ENCODE measurements around the gene CPNE9. TPM values are rescaled to one million over a fixed set of nuclear protein-coding genes. Genes with fewer than 3 reads are reported as not detected.

The CPNE9 gene
- total RNA-seq, 1 donor from 2014 or later, result not detected

GRCh38 chr3:9669720-9670432, 33.8 kb upstream of the CPNE9 start:
- Histone ChIP-seq H3K79me2 (ENCODE audit: low read depth) (no peaks in the 10 kb centered on the region), H3K27me3 (no peaks in the 10 kb centered on the region), H3F3A (ENCODE audit: low read depth) (no peaks in the 10 kb centered on the region), H3K9me3 (ENCODE audit: low read depth) (no peaks in the 10 kb centered on the region), H3K4me3 (no peak overlapping the region), H3K36me3 (no peaks in the 10 kb centered on the region), H3K4me2 (no peak overlapping the region), H3K9ac (no peak overlapping the region), H3K4me1 (no peaks in the 10 kb centered on the region), H4K20me1 (ENCODE audit: low read depth) (no peaks in the 10 kb centered on the region), H2AFZ (replicated peaks) (no peak overlapping the region), H3K27ac (no peak overlapping the region)
- H3K36me3 Mint-ChIP-seq, result peaks cover 8% of the 10 kb centered on the region
- H3K27me3 Mint-ChIP-seq (ENCODE audit: insufficient read depth, low read depth), result peaks cover 2% of the 10 kb centered on the region
- no peak for DNase-seq (ENCODE audit: low spot score)
- TF ChIP-seq CTCF (IDR thresholded peaks at IDR 0.05), result no peak
- no peak for TF ChIP-seq EZH2phosphoT487 (IDR thresholded peaks at IDR 0.05)
- no peak for TF ChIP-seq EZH2 (IDR thresholded peaks at IDR 0.05)
- H3K9me3 Mint-ChIP-seq, result no peaks in the 10 kb centered on the region
- no peak overlapping the region for H3K27ac Mint-ChIP-seq
- H3K4me1 Mint-ChIP-seq, result no peaks in the 10 kb centered on the region
- H3K4me3 Mint-ChIP-seq, result no peak overlapping the region

- H3K4me1 Mint-ChIP-seq, result no peaks in the 10 kb centered on the region
- no peak overlapping the region for H3K4me3 Mint-ChIP-seq
- Histone ChIP-seq H3K9ac (no peak overlapping the region), H3K36me3 (no peaks in the 10 kb centered on the region), H4K20me1 (ENCODE audit: low read depth) (no peaks in the 10 kb centered on the region), H3K27me3 (no peaks in the 10 kb centered on the region), H2AFZ (replicated peaks) (no peak overlapping the region), H3K27ac (no peak overlapping the region), H3K4me3 (no peak overlapping the region), H3K4me2 (no peak overlapping the region), H3K79me2 (ENCODE audit: low read depth) (no peaks in the 10 kb centered on the region), H3K9me3 (ENCODE audit: low read depth) (no peaks in the 10 kb centered on the region), H3K4me1 (no peaks in the 10 kb centered on the region), H3F3A (ENCODE audit: low read depth) (no peaks in the 10 kb centered on the region)
- no peak for DNase-seq (ENCODE audit: low spot score)
- peaks cover 2% of the 10 kb centered on the region for H3K27me3 Mint-ChIP-seq (ENCODE audit: insufficient read depth, low read depth)
- no peaks in the 10 kb centered on the region for H3K9me3 Mint-ChIP-seq
- H3K27ac Mint-ChIP-seq, result no peak overlapping the region
- peaks cover 8% of the 10 kb centered on the region for H3K36me3 Mint-ChIP-seq
- no peak for TF ChIP-seq CTCF (IDR thresholded peaks at IDR 0.05)
- no peak for TF ChIP-seq EZH2phosphoT487 (IDR thresholded peaks at IDR 0.05)
- no peak for TF ChIP-seq EZH2 (IDR thresholded peaks at IDR 0.05)
Observed at GRCh38 chr3:9673082-9673481, 30.6 kb upstream of the CPNE9 start.

- Histone ChIP-seq H3K79me2 (ENCODE audit: low read depth) (no peaks in the 10 kb centered on the region), H2AFZ (replicated peaks) (no peak overlapping the region), H3K9ac (no peak overlapping the region), H4K20me1 (ENCODE audit: low read depth) (no peaks in the 10 kb centered on the region), H3K4me1 (no peaks in the 10 kb centered on the region), H3K4me3 (no peak overlapping the region), H3K9me3 (ENCODE audit: low read depth) (no peaks in the 10 kb centered on the region), H3K27ac (no peak overlapping the region), H3K4me2 (no peak overlapping the region), H3F3A (ENCODE audit: low read depth) (no peaks in the 10 kb centered on the region), H3K36me3 (no peaks in the 10 kb centered on the region), H3K27me3 (no peaks in the 10 kb centered on the region)
- no peak overlapping the region for H3K27ac Mint-ChIP-seq
- no peaks in the 10 kb centered on the region for H3K9me3 Mint-ChIP-seq
- peaks cover 4% of the 10 kb centered on the region for H3K36me3 Mint-ChIP-seq
- H3K27me3 Mint-ChIP-seq (ENCODE audit: insufficient read depth, low read depth), result peaks cover 2% of the 10 kb centered on the region
- TF ChIP-seq EZH2phosphoT487 (IDR thresholded peaks at IDR 0.05) (no peak), EZH2 (IDR thresholded peaks at IDR 0.05) (no peak), CTCF (IDR thresholded peaks at IDR 0.05) (no peak)
- no peak overlapping the region for H3K4me3 Mint-ChIP-seq
- no peak for DNase-seq (ENCODE audit: low spot score)
- no peaks in the 10 kb centered on the region for H3K4me1 Mint-ChIP-seq
Observed at GRCh38 chr3:9673752-9674151, 29.9 kb upstream of the CPNE9 start.

Measured in neural progenitor cell (in vitro differentiated cells).